ENCODE data around the gene RGS3. TPM values are rescaled to one million over a fixed set of nuclear protein-coding genes. Genes with fewer than 3 reads are reported as not detected.

Gene RGS3
- total and polyA plus RNA-seq, 2 of the 13 experiments (the other 11 are each of a cell fraction or from before 2014, with no cell fraction given), result 17.1 to 28.8 TPM

- TF ChIP-seq ZNF280B (CRISPR knock-in tag; IDR thresholded peaks at IDR 0.05; ENCODE audit: borderline replicate concordance), result no peak
- TF ChIP-seq ZNF367 (CRISPR knock-in tag; IDR thresholded peaks at IDR 0.05; ENCODE audit: borderline replicate concordance), result no peak
- TF ChIP-seq ZNF879 (CRISPR knock-in tag; IDR thresholded peaks at IDR 0.05), result no peak
- no peak for TF ChIP-seq ZNF383 (CRISPR knock-in tag; IDR thresholded peaks at IDR 0.05; ENCODE audit: borderline replicate concordance)
- no peak for TF ChIP-seq RFX5 (IDR thresholded peaks at IDR 0.05; ENCODE audit: low read depth, low read length)
- peak; percentile 37; the same call in 1 of the 2 replicates for TF ChIP-seq PHF8 (CRISPR knock-in tag; IDR thresholded peaks at IDR 0.05)
- TF ChIP-seq ZNF234 (CRISPR knock-in tag; conservative IDR thresholded peaks at IDR 0.05), result no peak
- no peak for TF ChIP-seq ATF3 (CRISPR knock-in tag; IDR thresholded peaks at IDR 0.05)
- TF ChIP-seq ZNF317 (CRISPR knock-in tag; IDR thresholded peaks at IDR 0.05), result 0 out of 2 replicates have a peak, but pooled peaks have one; percentile 55
- no peak for TF ChIP-seq MED13 (CRISPR knock-in tag; IDR thresholded peaks at IDR 0.05)
- no peak for TF ChIP-seq TEAD2 (CRISPR knock-in tag; IDR thresholded peaks at IDR 0.05)
- no peak for TF ChIP-seq MTA3 (CRISPR knock-in tag; IDR thresholded peaks at IDR 0.05)
- TF ChIP-seq MXD4 (CRISPR knock-in tag; IDR thresholded peaks at IDR 0.05), result peak; percentile 50; the same call in 1 of the 2 replicates
- no peak for TF ChIP-seq ZNF407 (CRISPR knock-in tag; IDR thresholded peaks at IDR 0.05; ENCODE audit: not compliant biosample characterization)
- TF ChIP-seq DDIT3 (CRISPR knock-in tag; IDR thresholded peaks at IDR 0.05), result no peak
- peak; percentile 67 for TF ChIP-seq SAP130 (CRISPR knock-in tag; IDR thresholded peaks at IDR 0.05; ENCODE audit: low read depth)
- 0 out of 2 replicates have a peak, but pooled peaks have one; percentile 44 for TF ChIP-seq THRA (CRISPR knock-in tag; IDR thresholded peaks at IDR 0.05; ENCODE audit: borderline replicate concordance)
- 0 out of 4 replicates have a peak, but pooled peaks of 1 of the 2 experiments have one; percentile 26 for TF ChIP-seq POLR2A (IDR thresholded peaks at IDR 0.05; ENCODE audit: insufficient read depth in 1 of 2, low read depth in 2 of 2, low read length in 2 of 2)
Observed at GRCh38 chr9:113548221-113549041, 84.9 kb downstream of the RGS3 start (continued).
